Hepatocyte (in vitro differentiated cells): Measurements from ENCODE around the gene LRRC14B.
"Not testable (repeated sequence)": the region's sequence is repeated elsewhere in the genome, so short reads cannot be mapped to it uniquely, and the experiment has no call there.

Experiments
- EZH2phosphoT487 ChIP-seq: fragments of 200-600 bp; sonication (generic); IDR thresholded peaks from one replicate; pipeline ENCODE4 v1.6.1; 2018; ENCODE audit warnings: antibody characterized with exemption, mild to moderate bottlenecking, low read depth, moderate library complexity; ENCODE audit not compliant: unreplicated experiment, severe bottlenecking
- TF ChIP-seq, protein P1 (sequence below): fragments of 200-600 bp; sonication (generic); IDR thresholded peaks from 2 replicates; pipeline ENCODE4 v1.5.1; 2016; ENCODE audit warnings: antibody characterized with exemption, mild to moderate bottlenecking; ENCODE audit not compliant: poor library complexity

DNA sequence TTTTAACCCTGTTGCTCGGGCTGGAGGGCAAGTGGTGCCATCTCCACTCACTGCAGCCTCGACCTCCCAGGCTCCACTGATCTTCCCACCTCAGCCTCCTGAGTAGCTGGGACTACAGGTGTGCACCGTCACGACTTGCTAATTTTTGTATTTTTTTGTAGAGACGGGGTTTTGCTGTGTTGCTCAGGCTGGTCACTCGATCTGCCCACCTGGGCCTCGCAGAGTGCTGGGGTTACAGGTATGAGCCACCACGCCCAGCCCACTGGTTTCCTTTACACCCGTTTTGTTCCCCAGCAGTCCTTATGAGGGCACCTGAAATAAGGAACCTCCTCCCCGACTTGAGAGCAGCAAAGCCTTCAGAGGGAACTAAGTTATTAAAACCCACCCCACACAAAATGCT, 24.8 kb downstream of the LRRC14B start:
- not testable (repeated sequence) for TF ChIP-seq EZH2phosphoT487
- TF ChIP-seq, protein P1, sequence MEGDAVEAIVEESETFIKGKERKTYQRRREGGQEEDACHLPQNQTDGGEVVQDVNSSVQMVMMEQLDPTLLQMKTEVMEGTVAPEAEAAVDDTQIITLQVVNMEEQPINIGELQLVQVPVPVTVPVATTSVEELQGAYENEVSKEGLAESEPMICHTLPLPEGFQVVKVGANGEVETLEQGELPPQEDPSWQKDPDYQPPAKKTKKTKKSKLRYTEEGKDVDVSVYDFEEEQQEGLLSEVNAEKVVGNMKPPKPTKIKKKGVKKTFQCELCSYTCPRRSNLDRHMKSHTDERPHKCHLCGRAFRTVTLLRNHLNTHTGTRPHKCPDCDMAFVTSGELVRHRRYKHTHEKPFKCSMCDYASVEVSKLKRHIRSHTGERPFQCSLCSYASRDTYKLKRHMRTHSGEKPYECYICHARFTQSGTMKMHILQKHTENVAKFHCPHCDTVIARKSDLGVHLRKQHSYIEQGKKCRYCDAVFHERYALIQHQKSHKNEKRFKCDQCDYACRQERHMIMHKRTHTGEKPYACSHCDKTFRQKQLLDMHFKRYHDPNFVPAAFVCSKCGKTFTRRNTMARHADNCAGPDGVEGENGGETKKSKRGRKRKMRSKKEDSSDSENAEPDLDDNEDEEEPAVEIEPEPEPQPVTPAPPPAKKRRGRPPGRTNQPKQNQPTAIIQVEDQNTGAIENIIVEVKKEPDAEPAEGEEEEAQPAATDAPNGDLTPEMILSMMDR = not testable (repeated sequence)
